IMR-90 (cell line): ENCODE data around the gene IER5. TPM values are rescaled to one million over a fixed set of nuclear protein-coding genes. Genes with fewer than 3 reads are reported as not detected.

ENCODE experiments used
- ATAC-seq: fragments of 200-7000 bp; cut with Tn5 transposase; 2 replicates; pipeline ENCODE4 v1.9.1; 2020; ENCODE audit warnings: low read depth, mild to moderate bottlenecking, moderate library complexity
- BruUV-seq: library from RNA; stranded (reverse); fragments of 400-500 nt; replicated peaks from 2 replicates; lab custom pipeline; 2021; lab: Mats Ljungman, UMichigan
- CTCF ChIA-PET: fragments of 300-600 bp; formaldehyde crosslinking; extraction: SDS; loops from one replicate; lab custom pipeline; 2021; ENCODE audit warnings: antibody characterized with exemption; lab: Yijun Ruan, JAX
- POLR2A ChIA-PET: fragments of 300-600 bp; sonication (Branson Sonifier 250); formaldehyde crosslinking; loops from one replicate; lab custom pipeline; 2022; ENCODE audit warnings: antibody characterized with exemption; ENCODE audit not compliant: unreplicated experiment; lab: Charles Lee
- DNase-seq: peaks from one replicate; pipeline ENCODE4 v3.0.0; 2013
- H2AFZ ChIP-seq: replicated peaks from 2 replicates; pipeline ENCODE3; 2013; ENCODE audit warnings: low read length, mild to moderate bottlenecking; ENCODE audit not compliant: poor library complexity
- H2AK5ac ChIP-seq: 2 replicates; pipeline ENCODE4 v1.6.1; 2013; ENCODE audit warnings: low read depth, low read length, inconsistent platforms
- H2AK9ac ChIP-seq: replicated peaks from 2 replicates; pipeline ENCODE3; 2013; ENCODE audit warnings: mild to moderate bottlenecking, low read depth, low read length, moderate library complexity; ENCODE audit not compliant: poor library complexity
- H2BK120ac ChIP-seq: 2 replicates; pipeline ENCODE4 v1.6.1; 2013; ENCODE audit warnings: low read depth, low read length, inconsistent platforms
- H2BK15ac ChIP-seq: 3 replicates; pipeline ENCODE4 v1.6.1; 2013; ENCODE audit warnings: low read depth, low read length, inconsistent platforms
- H2BK20ac ChIP-seq: 2 replicates; pipeline ENCODE4 v1.6.1; 2013; ENCODE audit warnings: low read depth, mild to moderate bottlenecking, inconsistent platforms, low read length, moderate library complexity
- H2BK5ac ChIP-seq: 2 replicates; pipeline ENCODE4 v1.6.1; 2013; ENCODE audit warnings: mild to moderate bottlenecking, low read depth, low read length, inconsistent platforms; ENCODE audit not compliant: poor library complexity, severe bottlenecking
- H3K14ac ChIP-seq: replicated peaks from 2 replicates; pipeline ENCODE4 v1.6.1; 2013; ENCODE audit warnings: low read depth, low read length, inconsistent platforms
- H3K18ac ChIP-seq: 2 replicates; pipeline ENCODE4 v1.6.1; 2013; ENCODE audit warnings: low read depth, low read length, control low read depth
- H3K23ac ChIP-seq: 2 replicates; pipeline ENCODE4 v1.6.1; 2013; ENCODE audit warnings: low read depth, low read length, inconsistent platforms
- H3K27ac ChIP-seq: 2 replicates; pipeline ENCODE4 v1.5.1; 2013; ENCODE audit warnings: mild to moderate bottlenecking, control low read depth, low read length; ENCODE audit not compliant: insufficient read depth
- H3K27me3 ChIP-seq: 2 replicates; pipeline ENCODE4 v1.6.1; 2013; ENCODE audit warnings: low read length; ENCODE audit not compliant: control insufficient read depth, insufficient read depth
- H3K36me3 ChIP-seq: 2 replicates; pipeline ENCODE4 v1.6.1; 2013; ENCODE audit warnings: low read length, mixed read lengths; ENCODE audit not compliant: control insufficient read depth, insufficient read depth
- H3K4ac ChIP-seq: 2 replicates; pipeline ENCODE4 v1.6.1; 2013; ENCODE audit warnings: low read depth, low read length, inconsistent platforms
- H3K4me1 ChIP-seq: 2 replicates; pipeline ENCODE4 v1.6.1; 2013; ENCODE audit warnings: low read length, mixed read lengths; ENCODE audit not compliant: control insufficient read depth, insufficient read depth
- H3K4me2 ChIP-seq: 2 replicates; pipeline ENCODE4 v1.6.1; 2013; ENCODE audit warnings: low read depth, mild to moderate bottlenecking, control low read depth, low read length, moderate library complexity
- H3K4me3 ChIP-seq: 2 replicates; pipeline ENCODE4 v1.5.1; 2013; ENCODE audit warnings: low read depth, mild to moderate bottlenecking, control low read depth, low read length, moderate library complexity; ENCODE audit not compliant: insufficient read depth
- H3K56ac ChIP-seq: 2 replicates; pipeline ENCODE4 v1.6.1; 2013; ENCODE audit warnings: low read length, inconsistent platforms; ENCODE audit not compliant: insufficient read depth; ENCODE audit errors: extremely low read depth
- H3K79me1 ChIP-seq, 2 experiments: 2 replicates each; pipeline ENCODE4 v1.6.1; 2013; ENCODE audit warnings: low read length in 2 of 2, inconsistent platforms in 1 of 2, low read depth in 1 of 2
- H3K9ac ChIP-seq: 2 replicates; pipeline ENCODE4 v1.6.1; 2013; ENCODE audit warnings: low read depth, low read length, control low read depth
- H3K9me1 ChIP-seq: 2 replicates; pipeline ENCODE4 v1.6.1; 2013; ENCODE audit warnings: low read length, inconsistent platforms; ENCODE audit not compliant: insufficient read depth
- H3K9me3 ChIP-seq: 2 replicates; pipeline ENCODE4 v1.6.1; 2013; ENCODE audit warnings: low read length; ENCODE audit not compliant: control insufficient read depth, insufficient read depth
- H4K20me1 ChIP-seq: 2 replicates; pipeline ENCODE4 v1.6.1; 2013; ENCODE audit warnings: low read length, inconsistent platforms; ENCODE audit not compliant: insufficient read depth
- H4K5ac ChIP-seq: 2 replicates; pipeline ENCODE4 v1.6.1; 2013; ENCODE audit warnings: mild to moderate bottlenecking, low read depth, low read length, control low read depth
- H4K8ac ChIP-seq, 2 experiments: 2 replicates each; pipeline ENCODE4 v1.6.1; 2013; ENCODE audit warnings: low read depth in 2 of 2, low read length in 2 of 2, control low read depth in 1 of 2, inconsistent platforms in 1 of 2
- H4K91ac ChIP-seq: 2 replicates; pipeline ENCODE4 v1.6.1; 2013; ENCODE audit warnings: low read depth, low read length, inconsistent platforms; ENCODE audit not compliant: insufficient read depth
- CEBPB ChIP-seq: IDR thresholded peaks from 2 replicates; pipeline ENCODE4 v1.6.1; 2012; ENCODE audit warnings: low read depth, low read length, improper control_type of control experiment
- CHD1 ChIP-seq: IDR thresholded peaks from 2 replicates; pipeline ENCODE4 v1.6.1; 2012; ENCODE audit warnings: low read depth, low read length, improper control_type of control experiment
- FOS ChIP-seq: fragments of 150-350 bp; IDR thresholded peaks from 2 replicates; pipeline ENCODE4 v1.6.1; 2016; ENCODE audit warnings: low read depth, low read length
- NFE2L2 ChIP-seq: fragments of 150-350 bp; IDR thresholded peaks from 2 replicates; pipeline ENCODE4 v1.6.1; 2016; ENCODE audit warnings: low read depth, mild to moderate bottlenecking, low read length
- WGBS, 2 experiments: methylation state at CpG; one replicate each; pipeline versions ENCODE4 v1.1.5 to v1.1.7; 2013; ENCODE audit warnings: missing lambda C conversion rate in 2 of 2; ENCODE audit not compliant: insufficient read length in 1 of 2; ENCODE audit errors: extremely low coverage in 2 of 2; 5-methylcytosine and 5-hydroxymethylcytosine counted together
- dilution Hi-C: fragments of 300-500 bp; cut with HindIII; formaldehyde crosslinking; loops from one replicate; pipeline ENCODE4 v1.14.3; 2018; ENCODE audit warnings: low sequenced_read_pairs; ENCODE audit not compliant: unreplicated experiment
- in situ Hi-C: fragments of 300-500 bp; cut with MboI; formaldehyde crosslinking; loops from 3 replicates; pipeline ENCODE4 v1.14.3; 2019; ENCODE audit warnings: low sequenced_read_pairs, inconsistent platforms, mixed read lengths
- intact Hi-C: fragments of 100-400 bp; cut with micrococcal nuclease; formaldehyde crosslinking; loops from 2 replicates; pipeline ENCODE4 v1.10.0; 2022
- polyA plus RNA-seq, 3 experiments: library from polyadenylated mRNA; depleted of rRNA; stranded (reverse); fragments of >200 nt; gene quantifications; 2 replicates each; pipeline ENCODE4 v1.2.3, GENCODE V29; 2012; ENCODE audit warnings: low replicate concordance in 1 of 3
- total RNA-seq: library from RNA; depleted of rRNA; stranded (reverse); fragments of >200 nt; gene quantifications from 2 replicates; pipeline ENCODE4 v1.2.3, GENCODE V29; 2012
- TF ChIP-seq, protein P1 (sequence below): fragments of 150-350 bp; IDR thresholded peaks from 2 replicates; pipeline ENCODE4 v1.6.1; 2016; ENCODE audit warnings: low read depth, mild to moderate bottlenecking, low read length, moderate library complexity, borderline replicate concordance

The IER5 gene
- total and polyA plus RNA-seq, 2 of the 4 experiments (the other 2 are of a cell fraction), result 15.8 to 27.1 TPM

DNA sequence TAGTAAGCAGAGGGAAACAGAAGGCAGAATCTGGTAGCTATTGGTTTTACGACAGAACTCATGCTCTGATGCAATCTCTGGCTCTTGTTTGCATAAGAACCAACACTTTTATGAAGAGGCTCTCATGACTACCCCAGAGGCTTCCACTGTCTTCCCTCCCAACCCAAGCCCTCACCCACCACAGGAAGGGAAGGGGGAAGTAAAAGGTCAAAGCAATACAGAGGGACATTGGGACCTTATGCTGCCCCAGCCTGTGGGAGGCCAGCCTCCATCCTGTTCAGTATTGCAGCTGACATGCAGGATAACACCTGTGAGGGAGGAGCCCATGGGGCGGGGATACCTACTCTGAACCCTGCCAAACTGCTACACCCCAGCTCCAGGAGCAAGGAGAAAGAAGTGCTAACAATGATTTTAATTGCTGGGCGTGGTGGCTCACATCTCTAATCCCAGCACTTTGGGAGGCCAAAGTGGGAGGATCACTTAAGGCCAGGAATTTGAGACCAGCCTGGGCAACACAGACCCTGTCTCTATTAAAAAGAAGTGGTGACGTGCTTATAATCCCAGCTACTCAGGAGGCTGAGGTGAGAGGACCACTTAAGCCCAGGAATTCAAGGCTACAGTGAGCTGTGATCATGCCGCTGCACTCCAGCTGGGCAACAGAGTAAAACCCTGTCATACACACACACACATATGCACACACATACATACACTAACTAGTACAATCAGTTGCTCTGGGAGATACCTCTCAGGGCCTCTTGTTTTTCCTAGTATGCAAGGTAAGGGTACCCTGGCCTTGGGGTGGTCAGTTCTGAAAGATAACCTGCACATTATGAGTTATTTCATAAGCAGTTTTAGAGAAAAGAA is 45.2 kb upstream of the IER5 start:
- 100% methylated on average over 1 of the region's 5 CpGs; no CpG with 5 or more reads in 1 of the 2 experiments for WGBS, 2 experiments
- no peak for TF ChIP-seq FOS
- peak; percentile 72 for TF ChIP-seq CEBPB
- no peak for TF ChIP-seq CHD1
- no peak for TF ChIP-seq NFE2L2
- TF ChIP-seq, protein P1, sequence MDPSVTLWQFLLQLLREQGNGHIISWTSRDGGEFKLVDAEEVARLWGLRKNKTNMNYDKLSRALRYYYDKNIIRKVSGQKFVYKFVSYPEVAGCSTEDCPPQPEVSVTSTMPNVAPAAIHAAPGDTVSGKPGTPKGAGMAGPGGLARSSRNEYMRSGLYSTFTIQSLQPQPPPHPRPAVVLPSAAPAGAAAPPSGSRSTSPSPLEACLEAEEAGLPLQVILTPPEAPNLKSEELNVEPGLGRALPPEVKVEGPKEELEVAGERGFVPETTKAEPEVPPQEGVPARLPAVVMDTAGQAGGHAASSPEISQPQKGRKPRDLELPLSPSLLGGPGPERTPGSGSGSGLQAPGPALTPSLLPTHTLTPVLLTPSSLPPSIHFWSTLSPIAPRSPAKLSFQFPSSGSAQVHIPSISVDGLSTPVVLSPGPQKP, result no peak
- no TSS peak for BruUV-seq
- no peak overlapping the region for H3K4me2 ChIP-seq
- no peak overlapping the region for H2BK5ac ChIP-seq
- no peak overlapping the region for H3K18ac ChIP-seq
- no peak overlapping the region for H3K9ac ChIP-seq
- CTCF ChIA-PET, result interaction anchor here (0.6 to 0.8 kb wide), 2 partner anchors 100 to 123 kb away, joined by 3 to 4 read pairs; no protein-coding TSS in a partner anchor
- peaks cover 9% of the 10 kb centered on the region for H3K4me1 ChIP-seq
- H4K20me1 ChIP-seq, result no peaks in the 10 kb centered on the region
- peak; percentile 43 for DNase-seq
- peak overlapping the region; percentile 37; the same call in 1 of the 2 replicates for H3K4ac ChIP-seq
- H4K5ac ChIP-seq, result no peak overlapping the region
- peak overlapping the region; percentile 47; the same call in 1 of the 2 replicates for H2BK20ac ChIP-seq
- no peak overlapping the region for H4K91ac ChIP-seq
- no peak for ATAC-seq
- POLR2A ChIA-PET, result interaction anchor here (0.6 kb wide), 1 partner anchor 53 kb away, joined by 3 read pairs; no protein-coding TSS in a partner anchor
- peaks cover 2% of the 10 kb centered on the region; the same call in 1 of the 2 replicates for H3K9me1 ChIP-seq
- peak overlapping the region; percentile 63; the same call in 1 of the 2 replicates for H3K14ac ChIP-seq
- in situ Hi-C loops, result no loop called here
- dilution Hi-C loops, result no loop called here
- no peak overlapping the region for H2AK9ac ChIP-seq
- 0 out of 2 replicates have a peak, but pooled peaks cover 1% of the 10 kb centered on the region for H3K36me3 ChIP-seq
- H3K27ac ChIP-seq, result no peak overlapping the region
- no peaks in the 10 kb centered on the region for H3K27me3 ChIP-seq
- H2BK15ac ChIP-seq, result no peak overlapping the region
- no peak overlapping the region for H4K8ac ChIP-seq
- intact Hi-C loops, result no loop called here
- no peak overlapping the region for H2AFZ ChIP-seq
- H3K79me1 ChIP-seq, result no peaks in the 10 kb centered on the region
- H3K56ac ChIP-seq, result no peak overlapping the region
- H3K23ac ChIP-seq, result no peak overlapping the region
- H2BK120ac ChIP-seq, result 0 out of 2 replicates have a peak overlapping the region, but pooled peaks have one; percentile 15
- H3K4me3 ChIP-seq, result no peak overlapping the region
- H3K9me3 ChIP-seq, result no peaks in the 10 kb centered on the region
- no peak overlapping the region; the same call in 1 of the 2 replicates for H2AK5ac ChIP-seq
